ENCODE measurements around the gene PGAM1. TPM values are rescaled to one million over a fixed set of nuclear protein-coding genes. Genes with fewer than 3 reads are reported as not detected.
A peak's percentile ranks its signal among the peaks of the same experiment; 100 is the strongest.

Gene PGAM1
- 1,000 to 10,000 TPM; 1,094 to 1,221 TPM for total RNA-seq

DNA sequence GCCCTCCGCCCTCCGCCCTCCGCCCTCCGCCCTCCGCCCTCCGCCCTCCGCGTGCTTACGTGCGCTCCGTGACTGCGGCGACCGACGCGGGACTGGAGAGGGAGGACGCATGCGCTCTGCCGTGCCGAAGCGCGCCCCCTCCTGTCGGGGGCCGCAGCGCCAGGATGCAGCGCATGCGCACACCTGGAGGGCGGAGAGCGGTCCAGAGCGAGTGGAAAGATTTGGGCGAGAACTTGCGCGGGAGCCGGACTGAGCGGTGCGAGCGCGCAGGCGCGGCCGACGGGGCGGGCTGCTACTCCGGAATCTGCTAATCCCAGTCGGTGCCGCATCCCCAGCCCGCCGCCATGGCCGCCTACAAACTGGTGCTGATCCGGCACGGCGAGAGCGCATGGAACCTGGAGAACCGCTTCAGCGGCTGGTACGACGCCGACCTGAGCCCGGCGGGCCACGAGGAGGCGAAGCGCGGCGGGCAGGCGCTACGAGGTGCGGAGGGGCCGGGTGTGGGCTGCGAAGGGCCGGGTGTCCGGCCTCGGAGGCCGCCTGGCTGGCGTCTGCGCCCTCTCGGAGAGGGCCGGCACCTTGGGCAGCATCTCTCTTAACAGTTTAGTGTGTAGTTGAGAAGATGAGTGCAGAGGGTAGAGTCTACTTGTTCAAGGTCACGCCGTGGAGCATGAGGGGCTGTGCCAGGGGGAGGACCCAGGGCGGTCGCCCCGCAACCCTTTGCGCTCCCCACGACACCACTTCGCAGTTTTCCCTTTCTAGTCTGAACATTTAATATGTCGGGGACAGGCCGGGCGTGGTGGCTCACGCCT lies at the start of gene PGAM1:
Gene PGAM1, plus strand, starts transcription at position 228 of the 812 bp plus-strand sequence. Its CDS starts 117 bp downstream, at position 345.
- H3K9me3 Mint-ChIP-seq = no peaks in the 10 kb centered on the region
- H3K27ac Mint-ChIP-seq = peak within 1 kb of the TSS; percentile 94
- peaks cover 81% of the 10 kb centered on the region for H3K36me3 Mint-ChIP-seq (ENCODE audit: low read depth)
- H3K27me3 Mint-ChIP-seq = no peaks in the 10 kb centered on the region
- ATAC-seq (replicated peaks) = peak; percentile 71
- peak within 1 kb of the TSS; percentile 75 for H3K4me3 Mint-ChIP-seq
- peaks cover 13% of the 10 kb centered on the region for H3K4me1 Mint-ChIP-seq

DNA sequence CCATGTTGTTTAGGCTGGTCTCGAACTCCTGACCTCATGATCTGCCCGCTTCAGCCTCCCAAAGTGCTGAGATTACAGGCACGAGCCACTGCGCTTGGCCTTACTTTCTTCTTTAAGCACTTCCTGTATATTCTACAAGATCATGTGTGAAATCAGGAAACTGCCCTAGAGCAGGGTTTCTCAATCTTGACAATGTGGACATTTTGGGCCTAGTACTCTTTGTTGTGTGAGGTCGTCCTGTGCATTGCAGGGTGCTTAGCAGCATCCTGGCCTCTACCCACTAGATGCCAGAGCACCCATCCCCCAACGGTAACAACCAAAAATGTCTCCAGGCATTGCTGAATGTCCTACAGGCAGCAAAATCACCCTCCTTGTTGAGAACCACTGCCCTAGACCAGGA lies 49.6 kb upstream of the PGAM1 start:
- Mint-ChIP-seq H3K4me3 (no peak overlapping the region), H3K27me3 (no peaks in the 10 kb centered on the region), H3K27ac (no peak overlapping the region), H3K9me3 (no peaks in the 10 kb centered on the region), H3K4me1 (no peaks in the 10 kb centered on the region), H3K36me3 (ENCODE audit: low read depth) (peaks cover 86% of the 10 kb centered on the region)
- no peak for ATAC-seq (replicated peaks)

DNA sequence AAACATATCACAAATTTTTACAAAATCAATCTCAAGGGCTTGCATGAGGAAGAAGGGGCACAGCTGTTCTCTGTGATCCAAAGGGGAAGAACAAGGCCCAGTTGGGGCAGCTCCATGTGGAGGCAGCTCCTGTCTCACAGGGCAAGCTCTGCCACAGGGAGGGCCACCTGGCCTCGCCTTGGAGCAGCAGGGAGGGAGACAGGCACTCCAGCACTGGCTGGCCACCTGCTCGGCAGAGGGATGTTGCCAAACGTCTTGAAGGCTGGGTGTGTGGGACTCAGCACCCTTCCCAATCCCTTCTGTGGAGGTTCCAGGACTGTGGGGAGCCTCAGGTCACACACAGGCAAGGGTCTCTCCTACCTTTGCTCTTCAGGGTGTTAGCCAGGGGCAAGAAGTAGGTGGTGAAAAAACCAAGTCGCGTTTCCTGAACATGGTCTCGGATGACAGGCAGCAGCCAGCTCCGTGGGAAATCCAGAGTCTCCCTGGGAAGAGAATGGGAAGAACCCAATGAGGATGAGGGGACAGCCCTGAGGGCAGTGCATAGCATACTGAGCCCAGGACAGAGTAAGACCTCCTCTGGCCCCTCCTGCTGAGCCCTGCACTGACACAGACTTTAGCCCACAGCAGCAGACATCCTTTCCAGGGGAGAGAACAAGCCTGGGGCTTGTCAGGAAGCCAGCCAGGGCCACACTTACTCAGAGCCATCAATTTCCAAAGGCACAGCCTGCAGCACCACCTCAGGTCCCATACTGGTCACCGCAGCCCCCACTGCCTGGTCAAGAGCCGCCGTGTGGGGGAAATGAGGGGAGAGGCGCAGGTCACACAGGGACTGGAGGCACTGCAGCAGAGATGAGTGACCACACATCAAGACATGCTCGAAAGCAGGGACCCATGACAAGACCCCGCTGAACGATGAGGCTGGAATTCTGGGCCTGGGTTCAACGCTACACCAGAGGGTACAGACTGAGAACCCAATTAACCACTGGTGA lies 46.8 kb upstream of the PGAM1 start:
- no peak for ATAC-seq (replicated peaks)
- no peaks in the 10 kb centered on the region for H3K27me3 Mint-ChIP-seq
- H3K27ac Mint-ChIP-seq = no peak overlapping the region
- peaks cover 90% of the 10 kb centered on the region for H3K36me3 Mint-ChIP-seq (ENCODE audit: low read depth)
- no peaks in the 10 kb centered on the region for H3K9me3 Mint-ChIP-seq
- no peak overlapping the region for H3K4me3 Mint-ChIP-seq
- H3K4me1 Mint-ChIP-seq = no peaks in the 10 kb centered on the region

DNA sequence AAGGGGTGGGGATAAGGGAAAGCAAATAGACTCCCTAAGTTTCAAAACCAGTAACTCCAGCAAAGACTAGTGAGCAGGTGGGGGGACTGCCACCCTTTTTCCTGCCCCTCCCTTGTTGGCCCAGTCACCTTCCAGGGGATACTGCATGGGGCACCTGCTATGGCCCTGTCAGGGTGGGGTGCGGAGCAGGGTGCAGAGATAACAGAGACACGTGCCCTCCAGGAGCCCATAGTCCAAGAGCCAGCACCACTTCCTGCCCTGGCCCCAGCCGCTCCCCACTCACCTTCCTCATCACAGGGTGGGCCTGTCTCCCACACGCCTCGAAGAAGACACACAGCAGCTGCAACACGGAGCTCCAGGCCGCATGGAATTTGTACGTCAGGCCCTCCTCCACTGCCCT lies 45.5 kb upstream of the PGAM1 start:
- H3K27ac Mint-ChIP-seq = no peak overlapping the region
- no peaks in the 10 kb centered on the region for H3K27me3 Mint-ChIP-seq
- no peaks in the 10 kb centered on the region for H3K4me1 Mint-ChIP-seq
- no peak overlapping the region for H3K4me3 Mint-ChIP-seq
- ATAC-seq (replicated peaks) = no peak
- peaks cover 85% of the 10 kb centered on the region for H3K36me3 Mint-ChIP-seq (ENCODE audit: low read depth)
- H3K9me3 Mint-ChIP-seq = no peaks in the 10 kb centered on the region

DNA sequence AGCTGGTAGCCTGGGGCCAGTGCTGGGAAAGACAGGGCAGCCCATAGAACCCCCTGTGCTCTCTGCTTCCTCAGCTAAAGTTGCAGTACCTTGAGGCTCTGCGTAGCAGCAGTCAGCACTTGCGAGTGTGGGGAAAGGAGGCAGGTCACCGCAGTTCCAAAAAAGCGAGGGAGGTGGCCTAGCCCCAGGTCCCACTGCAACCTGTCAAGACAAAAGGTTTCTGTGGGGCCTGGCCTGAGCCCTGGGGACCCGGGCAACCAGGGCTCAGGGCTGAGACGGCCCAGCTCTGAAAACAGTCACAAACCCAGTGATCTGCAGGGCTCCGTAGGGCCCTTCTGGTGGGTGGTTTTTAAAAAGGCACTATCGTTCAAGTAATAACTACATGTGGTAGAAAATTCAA lies 44.4 kb upstream of the PGAM1 start:
- no peak overlapping the region for H3K27ac Mint-ChIP-seq
- no peaks in the 10 kb centered on the region for H3K4me1 Mint-ChIP-seq
- no peaks in the 10 kb centered on the region for H3K27me3 Mint-ChIP-seq
- peaks cover 84% of the 10 kb centered on the region for H3K36me3 Mint-ChIP-seq (ENCODE audit: low read depth)
- no peak for ATAC-seq (replicated peaks)
- H3K9me3 Mint-ChIP-seq = no peaks in the 10 kb centered on the region
- no peak overlapping the region for H3K4me3 Mint-ChIP-seq

DNA sequence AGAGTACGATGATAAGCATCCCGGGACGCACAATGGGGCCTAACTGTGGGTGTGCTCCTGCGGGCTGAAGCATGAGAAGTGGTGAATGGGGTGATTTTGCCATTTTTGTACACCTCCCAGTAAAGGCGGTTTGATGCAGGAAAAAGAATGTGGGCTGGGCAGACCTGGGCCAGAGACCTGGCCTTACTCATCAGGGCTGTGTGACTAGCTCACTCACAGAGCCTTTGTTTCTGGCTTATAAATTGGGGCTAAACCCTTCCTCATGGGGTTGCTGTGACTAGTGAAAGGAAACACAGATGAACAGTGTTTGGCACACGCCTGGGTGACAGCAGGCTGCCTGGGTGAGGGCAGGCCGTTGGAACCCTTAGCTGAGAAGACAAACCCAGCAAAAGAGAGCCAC lies 42.8 kb upstream of the PGAM1 start:
- H3K27ac Mint-ChIP-seq = no peak overlapping the region
- no peak overlapping the region for H3K4me3 Mint-ChIP-seq
- H3K36me3 Mint-ChIP-seq (ENCODE audit: low read depth) = peaks cover 84% of the 10 kb centered on the region
- no peaks in the 10 kb centered on the region for H3K27me3 Mint-ChIP-seq
- H3K9me3 Mint-ChIP-seq = no peaks in the 10 kb centered on the region
- no peaks in the 10 kb centered on the region for H3K4me1 Mint-ChIP-seq
- no peak for ATAC-seq (replicated peaks)

DNA sequence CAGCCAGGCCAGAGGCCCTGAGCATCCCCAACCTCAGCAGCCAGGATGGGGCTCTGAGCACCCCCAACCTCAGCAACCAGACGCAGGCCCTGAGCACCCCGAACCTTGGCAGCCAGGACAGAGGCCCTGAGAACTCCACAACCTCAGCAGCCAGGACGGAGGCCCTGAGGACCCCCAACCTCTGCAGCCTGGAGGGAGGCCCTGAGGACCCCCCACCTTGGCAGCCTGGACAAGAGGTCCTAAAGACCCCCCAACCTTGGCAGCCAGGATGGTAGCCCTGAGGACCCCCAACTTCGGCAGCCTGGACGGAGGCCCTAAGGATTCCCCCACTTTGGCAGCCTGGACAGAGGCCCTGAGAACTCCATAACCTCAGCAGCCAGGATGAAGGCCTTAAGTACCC lies 41.8 kb upstream of the PGAM1 start:
- Mint-ChIP-seq H3K36me3 (ENCODE audit: low read depth) (peaks cover 91% of the 10 kb centered on the region), H3K27me3 (no peaks in the 10 kb centered on the region), H3K4me3 (no peak overlapping the region), H3K27ac (no peak overlapping the region), H3K4me1 (no peaks in the 10 kb centered on the region), H3K9me3 (no peaks in the 10 kb centered on the region)
- ATAC-seq (replicated peaks) = no peak

DNA sequence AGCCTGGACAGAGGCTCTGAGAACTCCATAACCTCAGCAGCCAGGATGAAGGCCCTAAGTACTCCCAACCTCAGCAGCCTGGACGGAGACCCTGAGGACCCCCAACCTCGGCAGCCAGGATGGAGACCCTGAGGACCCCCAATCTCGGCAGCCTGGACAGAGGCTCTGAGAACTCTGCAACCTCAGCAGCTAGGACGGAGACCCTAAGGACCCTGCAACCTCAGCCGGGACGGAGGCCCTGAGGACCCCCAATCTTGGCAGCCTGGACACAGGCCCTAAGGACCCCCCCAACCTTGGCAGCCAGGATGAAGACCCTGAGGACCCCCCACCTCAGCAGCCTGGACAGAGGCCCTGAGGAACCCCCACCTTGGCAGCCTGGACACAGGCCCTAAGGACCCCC lies 41.4 kb upstream of the PGAM1 start:
- peaks cover 91% of the 10 kb centered on the region for H3K36me3 Mint-ChIP-seq (ENCODE audit: low read depth)
- no peak overlapping the region for H3K27ac Mint-ChIP-seq
- ATAC-seq (replicated peaks) = no peak
- no peaks in the 10 kb centered on the region for H3K27me3 Mint-ChIP-seq
- no peaks in the 10 kb centered on the region for H3K4me1 Mint-ChIP-seq
- H3K4me3 Mint-ChIP-seq = no peak overlapping the region
- no peaks in the 10 kb centered on the region for H3K9me3 Mint-ChIP-seq

DNA sequence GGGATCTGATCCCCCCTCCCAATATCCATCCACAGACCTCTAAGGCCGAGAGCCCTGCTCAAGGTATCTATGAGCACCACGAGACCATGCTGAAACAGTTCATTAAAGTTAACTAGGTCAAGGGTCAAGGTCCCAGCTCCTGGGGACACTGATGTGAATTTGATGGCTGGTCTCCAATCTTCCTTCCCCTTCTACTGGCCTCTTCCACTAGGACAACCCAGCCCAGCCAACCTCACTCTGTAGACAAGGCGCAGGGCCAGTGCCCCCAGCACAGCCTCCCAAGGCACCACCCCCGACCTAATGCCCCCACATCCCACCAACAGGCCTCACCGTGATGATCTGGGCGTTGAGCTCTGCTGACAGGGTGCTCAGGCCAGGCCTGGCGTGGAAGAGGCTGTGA lies 40.4 kb upstream of the PGAM1 start:
- Mint-ChIP-seq H3K27ac (no peak overlapping the region), H3K36me3 (ENCODE audit: low read depth) (peaks cover 91% of the 10 kb centered on the region), H3K4me1 (no peaks in the 10 kb centered on the region), H3K9me3 (no peaks in the 10 kb centered on the region), H3K27me3 (no peaks in the 10 kb centered on the region), H3K4me3 (no peak overlapping the region)
- no peak for ATAC-seq (replicated peaks)

DNA sequence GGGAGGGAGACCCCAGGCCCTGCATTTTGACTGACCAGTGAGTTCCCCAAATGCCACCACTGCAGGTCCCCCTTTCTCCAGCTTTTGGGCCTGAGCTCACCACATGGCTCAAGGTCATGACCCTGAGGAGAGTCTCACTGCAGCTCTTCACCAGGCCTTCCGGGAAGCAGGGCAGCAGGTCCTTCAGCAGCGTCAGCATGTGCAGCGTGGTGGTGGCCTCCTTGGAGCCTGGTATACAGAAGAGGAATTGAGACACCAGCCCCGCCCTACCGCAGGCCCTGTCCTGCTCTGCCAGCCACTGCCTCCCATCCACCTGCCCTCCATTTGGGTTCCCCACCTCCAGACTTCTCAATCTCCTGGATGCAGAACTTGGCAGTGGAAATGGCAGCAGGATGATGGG lies 37.8 kb upstream of the PGAM1 start:
- Mint-ChIP-seq H3K9me3 (no peaks in the 10 kb centered on the region), H3K27me3 (no peaks in the 10 kb centered on the region), H3K4me1 (no peaks in the 10 kb centered on the region), H3K27ac (no peak overlapping the region), H3K4me3 (no peak overlapping the region), H3K36me3 (ENCODE audit: low read depth) (peaks cover 90% of the 10 kb centered on the region)
- ATAC-seq (replicated peaks) = no peak

DNA sequence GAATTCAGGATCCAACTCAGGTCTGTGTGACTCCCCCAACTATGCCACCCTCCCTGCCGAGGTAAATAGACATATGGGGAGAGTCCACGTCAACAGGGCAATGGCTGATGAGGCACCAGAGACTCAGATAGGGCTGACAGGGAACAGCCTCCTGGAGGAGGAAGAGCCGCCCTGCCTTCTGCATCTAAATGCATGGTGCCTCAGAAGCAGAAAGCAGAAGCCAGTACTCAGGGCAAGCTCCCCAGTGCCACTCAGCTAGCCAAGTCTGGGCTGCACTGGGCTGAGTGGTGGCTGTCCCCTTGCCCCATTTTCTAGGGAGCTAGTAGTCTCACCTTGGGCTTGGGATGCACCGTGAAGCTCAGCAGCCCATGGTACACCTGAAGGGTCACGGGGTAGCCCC lies 35.9 kb upstream of the PGAM1 start:
- Mint-ChIP-seq H3K4me1 (no peaks in the 10 kb centered on the region), H3K27me3 (no peaks in the 10 kb centered on the region), H3K36me3 (ENCODE audit: low read depth) (peaks cover 96% of the 10 kb centered on the region), H3K9me3 (no peaks in the 10 kb centered on the region), H3K4me3 (no peak overlapping the region), H3K27ac (no peak overlapping the region)
- ATAC-seq (replicated peaks) = no peak

DNA sequence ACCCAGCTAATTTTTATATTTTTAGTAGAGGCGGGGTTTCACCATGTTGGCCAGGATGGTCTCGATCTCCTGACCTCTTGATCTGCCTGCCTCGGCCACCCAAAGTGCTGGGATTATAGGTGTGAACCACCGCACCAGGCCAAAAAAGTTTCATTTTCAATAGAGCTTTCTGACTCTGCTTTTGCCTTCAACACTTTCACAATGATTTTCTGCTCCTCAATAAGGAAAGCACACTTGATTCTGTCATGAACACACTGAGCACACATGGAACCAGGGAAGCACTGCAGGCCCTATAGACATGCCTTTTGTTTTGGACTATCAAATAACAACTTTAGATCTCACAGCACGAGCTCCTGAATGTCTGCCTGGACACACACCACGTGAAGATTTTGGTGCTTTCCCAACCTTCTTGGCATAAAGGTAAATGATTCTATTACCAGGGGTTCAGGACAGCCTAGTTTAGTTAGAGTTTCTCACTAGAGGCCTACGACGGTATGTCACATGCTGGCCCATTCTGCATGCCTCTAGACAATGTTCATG lies 32.9 kb upstream of the PGAM1 start:
- Mint-ChIP-seq H3K4me3 (no peak overlapping the region), H3K4me1 (no peaks in the 10 kb centered on the region), H3K9me3 (no peaks in the 10 kb centered on the region), H3K36me3 (ENCODE audit: low read depth) (peaks cover 95% of the 10 kb centered on the region), H3K27me3 (no peaks in the 10 kb centered on the region), H3K27ac (no peak overlapping the region)
- ATAC-seq (replicated peaks) = no peak

DNA sequence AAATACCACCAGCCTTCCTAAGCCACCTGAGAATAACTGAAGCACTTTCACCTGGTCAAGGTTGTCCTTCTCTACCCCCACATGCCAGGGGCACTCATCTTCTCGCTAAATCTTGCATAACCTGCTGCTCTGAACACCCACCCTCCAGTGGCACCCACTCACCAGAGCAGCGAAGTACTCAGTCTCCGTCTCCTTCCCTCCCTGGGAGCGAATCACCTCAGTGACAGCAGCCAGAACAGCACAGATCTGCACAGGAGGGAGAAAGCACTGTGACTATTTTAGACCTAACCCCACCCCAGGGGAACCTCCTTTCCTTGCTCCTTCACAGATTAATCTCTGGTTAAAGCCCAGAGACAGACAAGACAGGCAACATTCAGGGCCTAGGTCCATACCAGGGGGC lies 29.9 kb upstream of the PGAM1 start:
- no peak overlapping the region for H3K27ac Mint-ChIP-seq
- no peak for ATAC-seq (replicated peaks)
- no peaks in the 10 kb centered on the region for H3K4me1 Mint-ChIP-seq
- H3K36me3 Mint-ChIP-seq (ENCODE audit: low read depth) = peaks cover 77% of the 10 kb centered on the region
- no peaks in the 10 kb centered on the region for H3K9me3 Mint-ChIP-seq
- no peaks in the 10 kb centered on the region for H3K27me3 Mint-ChIP-seq
- no peak overlapping the region for H3K4me3 Mint-ChIP-seq

DNA sequence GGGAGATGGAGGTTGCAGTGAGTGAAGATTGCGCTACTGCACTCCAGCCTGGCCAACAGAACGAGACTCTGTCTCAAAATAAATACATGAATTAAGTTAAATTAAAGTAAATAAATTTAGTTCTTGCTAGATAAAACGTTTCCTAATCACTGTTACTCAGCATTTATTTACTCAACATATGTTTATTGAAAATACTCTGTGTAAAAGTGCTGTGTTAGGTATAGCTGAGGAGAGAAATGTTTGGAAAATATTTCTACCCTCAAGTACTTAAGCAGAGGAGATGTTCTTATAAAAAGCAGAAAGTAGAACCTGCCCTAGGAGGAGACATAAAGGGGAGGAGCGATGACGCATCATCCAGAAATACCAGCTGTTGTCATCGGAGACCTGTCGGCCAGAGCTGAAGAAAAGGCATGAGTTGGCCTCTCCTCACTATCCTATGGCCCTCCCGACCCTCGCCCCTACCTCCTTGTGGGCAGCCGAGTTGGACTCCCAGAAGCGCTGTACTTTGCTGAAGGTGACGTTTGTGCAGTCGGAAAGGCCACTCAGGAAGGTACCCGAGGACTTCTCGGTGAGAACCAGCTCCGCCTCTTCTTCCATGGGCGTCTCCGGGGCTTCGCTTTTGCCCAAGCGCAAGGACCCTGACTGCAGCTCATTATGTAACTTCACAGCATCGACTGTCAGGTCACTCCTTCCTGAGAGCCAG lies 26.0 kb upstream of the PGAM1 start:
- no peaks in the 10 kb centered on the region for H3K27me3 Mint-ChIP-seq
- peak; percentile 31 for ATAC-seq (replicated peaks)
- peak overlapping the region; percentile 95 for H3K27ac Mint-ChIP-seq

More for the DNA sequence above, 26.0 kb upstream of the PGAM1 start:
- H3K4me3 Mint-ChIP-seq = peak overlapping the region; percentile 95
- no peaks in the 10 kb centered on the region for H3K4me1 Mint-ChIP-seq
- H3K36me3 Mint-ChIP-seq (ENCODE audit: low read depth) = peaks cover 44% of the 10 kb centered on the region
- H3K9me3 Mint-ChIP-seq = no peaks in the 10 kb centered on the region

All from activated T-helper 17 cell treated with anti-CD3 and anti-CD28 coated beads, Interleukin-2, amount 50 U/mL, for 72 hours (primary cell).